ENCODE data around the gene ELF4.

ELF4 gene

GRCh38 chrX:130114141-130114588 lies 3.9 kb upstream of the ELF4 start (continued):
- TF ChIP-seq, protein P1, sequence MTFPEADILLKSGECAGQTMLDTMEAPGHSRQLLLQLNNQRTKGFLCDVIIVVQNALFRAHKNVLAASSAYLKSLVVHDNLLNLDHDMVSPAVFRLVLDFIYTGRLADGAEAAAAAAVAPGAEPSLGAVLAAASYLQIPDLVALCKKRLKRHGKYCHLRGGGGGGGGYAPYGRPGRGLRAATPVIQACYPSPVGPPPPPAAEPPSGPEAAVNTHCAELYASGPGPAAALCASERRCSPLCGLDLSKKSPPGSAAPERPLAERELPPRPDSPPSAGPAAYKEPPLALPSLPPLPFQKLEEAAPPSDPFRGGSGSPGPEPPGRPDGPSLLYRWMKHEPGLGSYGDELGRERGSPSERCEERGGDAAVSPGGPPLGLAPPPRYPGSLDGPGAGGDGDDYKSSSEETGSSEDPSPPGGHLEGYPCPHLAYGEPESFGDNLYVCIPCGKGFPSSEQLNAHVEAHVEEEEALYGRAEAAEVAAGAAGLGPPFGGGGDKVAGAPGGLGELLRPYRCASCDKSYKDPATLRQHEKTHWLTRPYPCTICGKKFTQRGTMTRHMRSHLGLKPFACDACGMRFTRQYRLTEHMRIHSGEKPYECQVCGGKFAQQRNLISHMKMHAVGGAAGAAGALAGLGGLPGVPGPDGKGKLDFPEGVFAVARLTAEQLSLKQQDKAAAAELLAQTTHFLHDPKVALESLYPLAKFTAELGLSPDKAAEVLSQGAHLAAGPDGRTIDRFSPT (tag by site-specific recombination; IDR thresholded peaks at IDR 0.05): peak; percentile 23; the same call in 1 of the 2 replicates
- TF ChIP-seq PRDM10 (tag by site-specific recombination; IDR thresholded peaks at IDR 0.05) (peak; percentile 51), KLF1 (tag by site-specific recombination; IDR thresholded peaks at IDR 0.05) (no peak), ZNF416 (tag by site-specific recombination; IDR thresholded peaks at IDR 0.05) (no peak), ZNF843 (tag by site-specific recombination; IDR thresholded peaks at IDR 0.05) (no peak), ZNF184 (tag by site-specific recombination; IDR thresholded peaks at IDR 0.05) (no peak), ZNF76 (tag by site-specific recombination; IDR thresholded peaks at IDR 0.05; ENCODE audit: borderline replicate concordance, low read depth) (no peak)

DNA sequence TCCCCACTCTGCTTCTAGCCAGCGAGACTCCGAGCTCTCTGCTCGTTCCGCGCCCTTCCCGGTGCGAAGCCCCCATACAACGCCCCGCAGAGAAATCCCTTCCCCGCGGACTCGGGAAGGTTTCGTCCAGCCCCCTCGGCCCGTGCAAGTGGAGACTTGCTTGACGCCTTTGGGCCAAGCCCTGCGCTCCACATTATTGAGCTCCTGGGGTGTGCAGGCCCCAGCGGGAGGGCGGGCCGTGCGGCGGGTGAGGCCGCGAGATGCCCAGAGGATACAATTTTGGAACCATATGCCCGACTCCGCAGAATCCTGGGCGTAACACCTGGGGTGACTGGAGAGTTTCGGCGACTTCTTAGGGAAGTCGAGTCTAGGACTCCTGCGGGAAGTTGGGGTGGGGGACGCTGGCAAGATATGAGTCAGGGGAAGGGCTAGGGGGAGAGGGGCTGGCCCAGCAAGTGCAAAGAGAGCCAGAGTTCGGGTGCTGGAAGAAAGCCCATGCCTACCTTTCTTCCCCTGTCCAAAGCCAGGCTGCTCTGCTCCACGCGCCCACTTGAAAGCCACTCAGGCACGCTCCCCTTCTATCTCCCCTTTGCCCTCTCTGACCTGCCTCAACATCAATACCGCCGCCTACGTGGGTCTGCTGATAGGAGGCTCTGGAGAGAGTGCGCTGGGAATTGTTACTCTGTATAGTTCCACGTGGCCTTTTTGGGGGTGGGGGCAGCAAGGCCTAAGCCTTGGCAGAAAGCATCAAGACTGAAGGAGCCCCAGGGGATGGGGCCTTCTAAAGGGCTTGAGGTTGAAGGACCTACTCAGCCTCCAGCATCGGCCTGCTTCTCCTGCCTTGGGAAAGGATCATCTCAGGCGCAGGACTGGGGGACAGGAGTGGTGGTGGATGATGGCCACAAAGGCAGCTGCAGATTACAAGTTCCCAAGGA lies 1.2 kb upstream of the ELF4 start:
- no peak overlapping the region for H3K4me3 ChIP-seq (ENCODE audit: low read depth, low read length)
- POLR2A ChIA-PET: interaction anchor here (0.7 to 2.4 kb wide), 3 partner anchors 11 to 59 kb away, joined by 3 to 7 read pairs (median 3); partner anchors contain the start of gene AIFM1
- no peaks in the 10 kb centered on the region for H3K36me3 ChIP-seq (ENCODE audit: control insufficient read depth in 2 of 2, insufficient read depth in 1 of 2, low read length in 2 of 2)
- TF ChIP-seq ZNF324 (tag by site-specific recombination; IDR thresholded peaks at IDR 0.05) (no peak), ZNF837 (tag by site-specific recombination; IDR thresholded peaks at IDR 0.05) (no peak), ZNF366 (tag by site-specific recombination; conservative IDR thresholded peaks at IDR 0.05) (no peak), ZNF830 (tag by site-specific recombination; IDR thresholded peaks at IDR 0.05; ENCODE audit: low read depth) (no peak), ZNF350 (tag by site-specific recombination; IDR thresholded peaks at IDR 0.05) (no peak), ZIC2 (tag by site-specific recombination; IDR thresholded peaks at IDR 0.05) (no peak), ZNF169 (tag by site-specific recombination; IDR thresholded peaks at IDR 0.05) (no peak), ZBTB8A (tag by site-specific recombination; IDR thresholded peaks at IDR 0.05) (peak; percentile 45), ZBTB21 (tag by site-specific recombination; IDR thresholded peaks at IDR 0.05) (no peak), ZNF624 (tag by site-specific recombination; IDR thresholded peaks at IDR 0.05) (no peak), ZSCAN4 (tag by site-specific recombination; IDR thresholded peaks at IDR 0.05) (no peak), ZNF335 (tag by site-specific recombination; conservative IDR thresholded peaks at IDR 0.05) (peak; percentile 59), GLIS2 (tag by site-specific recombination; IDR thresholded peaks at IDR 0.05) (0 out of 2 replicates have a peak, but pooled peaks have one; percentile 18), ZNF146 (tag by site-specific recombination; IDR thresholded peaks at IDR 0.05) (no peak)
- TF ChIP-seq, protein P2, sequence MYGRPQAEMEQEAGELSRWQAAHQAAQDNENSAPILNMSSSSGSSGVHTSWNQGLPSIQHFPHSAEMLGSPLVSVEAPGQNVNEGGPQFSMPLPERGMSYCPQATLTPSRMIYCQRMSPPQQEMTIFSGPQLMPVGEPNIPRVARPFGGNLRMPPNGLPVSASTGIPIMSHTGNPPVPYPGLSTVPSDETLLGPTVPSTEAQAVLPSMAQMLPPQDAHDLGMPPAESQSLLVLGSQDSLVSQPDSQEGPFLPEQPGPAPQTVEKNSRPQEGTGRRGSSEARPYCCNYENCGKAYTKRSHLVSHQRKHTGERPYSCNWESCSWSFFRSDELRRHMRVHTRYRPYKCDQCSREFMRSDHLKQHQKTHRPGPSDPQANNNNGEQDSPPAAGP (tag by site-specific recombination; IDR thresholded peaks at IDR 0.05): no peak
- TF ChIP-seq, protein P3, sequence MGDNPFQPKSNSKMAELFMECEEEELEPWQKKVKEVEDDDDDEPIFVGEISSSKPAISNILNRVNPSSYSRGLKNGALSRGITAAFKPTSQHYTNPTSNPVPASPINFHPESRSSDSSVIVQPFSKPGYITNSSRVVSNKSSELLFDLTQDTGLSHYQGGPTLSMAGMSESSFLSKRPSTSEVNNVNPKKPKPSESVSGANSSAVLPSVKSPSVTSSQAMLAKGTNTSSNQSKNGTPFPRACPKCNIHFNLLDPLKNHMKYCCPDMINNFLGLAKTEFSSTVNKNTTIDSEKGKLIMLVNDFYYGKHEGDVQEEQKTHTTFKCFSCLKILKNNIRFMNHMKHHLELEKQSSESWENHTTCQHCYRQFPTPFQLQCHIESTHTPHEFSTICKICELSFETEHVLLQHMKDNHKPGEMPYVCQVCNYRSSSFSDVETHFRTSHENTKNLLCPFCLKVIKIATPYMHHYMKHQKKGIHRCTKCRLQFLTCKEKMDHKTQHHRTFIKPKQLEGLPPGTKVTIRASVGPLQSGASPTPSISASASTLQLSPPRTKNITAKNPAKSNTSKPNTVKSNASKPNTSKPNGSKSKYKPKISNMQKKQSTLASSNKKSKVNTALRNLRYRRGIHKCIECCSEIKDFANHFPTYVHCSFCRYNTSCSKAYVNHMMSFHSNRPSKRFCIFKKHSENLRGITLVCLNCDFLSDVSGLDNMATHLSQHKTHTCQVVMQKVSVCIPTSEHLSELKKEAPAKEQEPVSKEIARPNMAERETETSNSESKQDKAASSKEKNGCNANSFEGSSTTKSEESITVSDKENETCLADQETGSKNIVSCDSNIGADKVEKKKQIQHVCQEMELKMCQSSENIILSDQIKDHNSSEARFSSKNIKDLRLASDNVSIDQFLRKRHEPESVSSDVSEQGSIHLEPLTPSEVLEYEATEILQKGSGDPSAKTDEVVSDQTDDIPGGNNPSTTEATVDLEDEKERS (tag by site-specific recombination; IDR thresholded peaks at IDR 0.05): no peak
- H3K27ac ChIP-seq (ENCODE audit: extremely low read depth, low read depth, low read length): peak overlapping the region; percentile 46; the same call in 1 of the 2 replicates
- CTCF ChIA-PET: interaction anchor here (0.6 kb wide), 1 partner anchor 34 kb away, joined by 3 read pairs; no protein-coding TSS in a partner anchor
- H3K4me1 ChIP-seq (ENCODE audit: control insufficient read depth, insufficient read depth, low read length): peaks cover 3% of the 10 kb centered on the region; the same call in 1 of the 2 replicates
- no peaks in the 10 kb centered on the region for H3K9me3 ChIP-seq (ENCODE audit: control insufficient read depth, insufficient read depth, low read depth, low read length)
